Fibroblast of pulmonary artery (primary cell): ENCODE data around the gene RASA4B.

Source experiments
- DNase-seq: peaks from one replicate; pipeline ENCODE4 v3.0.0-alpha.2; 2010; ENCODE audit warnings: low read depth
- H3K4me3 ChIP-seq: replicated peaks from 2 replicates; pipeline ENCODE4 v1.5.1; 2011; ENCODE audit warnings: low read depth, mild to moderate bottlenecking, control low read depth, low read length, moderate library complexity
- CTCF ChIP-seq: IDR thresholded peaks from 2 replicates; pipeline ENCODE4 v1.5.1; 2011; ENCODE audit warnings: mild to moderate bottlenecking, control low read depth, low read length, inconsistent platforms; ENCODE audit errors: missing control alignments

Gene RASA4B

GRCh38 chr7:102449136-102449535 is 68.4 kb downstream of the RASA4B start:
- TF ChIP-seq CTCF = no peak
- DNase-seq = no peak
- H3K4me3 ChIP-seq = no peak overlapping the region

GRCh38 chr7:102447311-102447710 is 70.3 kb downstream of the RASA4B start:
- no peak overlapping the region for H3K4me3 ChIP-seq
- no peak for TF ChIP-seq CTCF
- DNase-seq = no peak

- no peak for DNase-seq
- TF ChIP-seq CTCF = no peak
- H3K4me3 ChIP-seq = no peak overlapping the region
Measured at GRCh38 chr7:102446387-102447156, 71.0 kb downstream of the RASA4B start.

GRCh38 chr7:102445674-102446071 is 71.9 kb downstream of the RASA4B start:
- DNase-seq = no peak
- TF ChIP-seq CTCF = no peak
- H3K4me3 ChIP-seq = no peak overlapping the region

GRCh38 chr7:102444961-102445673 is 72.5 kb downstream of the RASA4B start:
- TF ChIP-seq CTCF = no peak
- no peak for DNase-seq
- no peak overlapping the region for H3K4me3 ChIP-seq

GRCh38 chr7:102439963-102440795 is 77.4 kb downstream of the RASA4B start:
- DNase-seq = peak; percentile 78
- no peak for TF ChIP-seq CTCF
- no peak overlapping the region for H3K4me3 ChIP-seq
